ENCODE measurements around the gene CADPS. TPM values are rescaled to one million over a fixed set of nuclear protein-coding genes. Genes with fewer than 3 reads are reported as not detected.

The CADPS gene
- total RNA-seq, 1 donor from 2014 or later: 265 TPM

GRCh38 chr3:62548528-62549205 lies 326.5 kb downstream of the CADPS start:
- H3K27ac Mint-ChIP-seq (ENCODE audit: unreplicated experiment): no peak overlapping the region
- peaks cover 2% of the 10 kb centered on the region for H3K9me3 Mint-ChIP-seq (ENCODE audit: unreplicated experiment)
- no peak overlapping the region for H3K4me3 Mint-ChIP-seq (ENCODE audit: unreplicated experiment)
- no peaks in the 10 kb centered on the region for H3K4me1 Mint-ChIP-seq (ENCODE audit: low read depth, unreplicated experiment)
- H3K27me3 Mint-ChIP-seq (ENCODE audit: unreplicated experiment): no peaks in the 10 kb centered on the region
- no peak for TF ChIP-seq CTCF (IDR thresholded peaks at IDR 0.05; ENCODE audit: partially characterized antibody, unreplicated experiment)
- DNase-seq: no peak
- peaks cover 7% of the 10 kb centered on the region for H3K36me3 Mint-ChIP-seq (ENCODE audit: unreplicated experiment)

DNA sequence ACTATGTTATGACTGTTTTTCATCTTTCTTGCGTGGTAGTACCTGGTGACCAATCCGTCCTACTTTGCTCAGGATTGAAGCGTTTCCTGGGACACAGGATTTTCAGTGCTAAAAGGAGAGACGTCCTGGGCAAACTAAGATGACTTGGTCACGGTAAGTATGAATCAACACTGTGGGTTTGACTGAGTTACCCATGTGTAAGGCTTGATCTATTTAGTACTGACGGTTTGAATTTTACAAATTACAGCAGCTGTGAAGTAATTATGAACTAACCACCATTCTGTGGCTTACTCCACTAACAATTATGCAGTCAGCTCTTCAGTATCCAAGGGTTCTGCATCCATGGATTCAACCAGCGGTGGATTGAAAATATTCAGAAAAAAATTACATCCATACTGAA lies 328.9 kb downstream of the CADPS start:
- no peak overlapping the region for H3K27ac Mint-ChIP-seq (ENCODE audit: unreplicated experiment)
- H3K9me3 Mint-ChIP-seq (ENCODE audit: unreplicated experiment): peaks cover 2% of the 10 kb centered on the region
- H3K4me1 Mint-ChIP-seq (ENCODE audit: low read depth, unreplicated experiment): no peaks in the 10 kb centered on the region
- peaks cover 2% of the 10 kb centered on the region for H3K36me3 Mint-ChIP-seq (ENCODE audit: unreplicated experiment)
- H3K27me3 Mint-ChIP-seq (ENCODE audit: unreplicated experiment): no peaks in the 10 kb centered on the region
- H3K4me3 Mint-ChIP-seq (ENCODE audit: unreplicated experiment): no peak overlapping the region
- no peak for DNase-seq
- no peak for TF ChIP-seq CTCF (IDR thresholded peaks at IDR 0.05; ENCODE audit: partially characterized antibody, unreplicated experiment)

DNA sequence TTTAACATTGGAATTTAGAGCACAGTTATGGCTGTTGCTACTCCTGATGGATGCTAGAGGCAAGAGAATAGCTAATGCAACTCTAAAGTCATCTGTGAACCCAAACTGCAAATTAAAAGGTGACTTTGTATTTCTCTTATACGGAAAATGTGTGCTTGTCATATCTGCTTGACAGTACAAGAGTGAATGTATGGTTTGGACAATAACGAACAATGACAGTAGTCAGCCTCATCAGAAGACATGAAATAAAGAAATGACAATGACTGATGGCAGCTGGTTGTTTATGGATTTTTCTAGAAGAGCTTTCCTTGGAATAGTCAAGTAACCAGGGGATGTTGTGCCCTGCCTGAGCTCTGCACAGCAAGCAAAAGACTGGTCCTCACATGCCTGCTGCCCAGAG lies 333.0 kb downstream of the CADPS start:
- no peak for DNase-seq
- Mint-ChIP-seq H3K36me3 (ENCODE audit: unreplicated experiment) (no peaks in the 10 kb centered on the region), H3K4me1 (ENCODE audit: low read depth, unreplicated experiment) (no peaks in the 10 kb centered on the region), H3K4me3 (ENCODE audit: unreplicated experiment) (no peak overlapping the region), H3K27me3 (ENCODE audit: unreplicated experiment) (peaks cover 2% of the 10 kb centered on the region), H3K9me3 (ENCODE audit: unreplicated experiment) (no peaks in the 10 kb centered on the region), H3K27ac (ENCODE audit: unreplicated experiment) (no peak overlapping the region)
- no peak for TF ChIP-seq CTCF (IDR thresholded peaks at IDR 0.05; ENCODE audit: partially characterized antibody, unreplicated experiment)

- H3K27me3 Mint-ChIP-seq (ENCODE audit: unreplicated experiment): peaks cover 2% of the 10 kb centered on the region
- H3K4me1 Mint-ChIP-seq (ENCODE audit: low read depth, unreplicated experiment): peaks cover 4% of the 10 kb centered on the region
- no peak overlapping the region for H3K4me3 Mint-ChIP-seq (ENCODE audit: unreplicated experiment)
- H3K36me3 Mint-ChIP-seq (ENCODE audit: unreplicated experiment): no peaks in the 10 kb centered on the region
- no peaks in the 10 kb centered on the region for H3K9me3 Mint-ChIP-seq (ENCODE audit: unreplicated experiment)
- no peak overlapping the region for H3K27ac Mint-ChIP-seq (ENCODE audit: unreplicated experiment)
- TF ChIP-seq CTCF (IDR thresholded peaks at IDR 0.05; ENCODE audit: partially characterized antibody, unreplicated experiment): no peak
- DNase-seq: no peak
Observed at GRCh38 chr3:62539762-62540161, 335.5 kb downstream of the CADPS start.

DNA sequence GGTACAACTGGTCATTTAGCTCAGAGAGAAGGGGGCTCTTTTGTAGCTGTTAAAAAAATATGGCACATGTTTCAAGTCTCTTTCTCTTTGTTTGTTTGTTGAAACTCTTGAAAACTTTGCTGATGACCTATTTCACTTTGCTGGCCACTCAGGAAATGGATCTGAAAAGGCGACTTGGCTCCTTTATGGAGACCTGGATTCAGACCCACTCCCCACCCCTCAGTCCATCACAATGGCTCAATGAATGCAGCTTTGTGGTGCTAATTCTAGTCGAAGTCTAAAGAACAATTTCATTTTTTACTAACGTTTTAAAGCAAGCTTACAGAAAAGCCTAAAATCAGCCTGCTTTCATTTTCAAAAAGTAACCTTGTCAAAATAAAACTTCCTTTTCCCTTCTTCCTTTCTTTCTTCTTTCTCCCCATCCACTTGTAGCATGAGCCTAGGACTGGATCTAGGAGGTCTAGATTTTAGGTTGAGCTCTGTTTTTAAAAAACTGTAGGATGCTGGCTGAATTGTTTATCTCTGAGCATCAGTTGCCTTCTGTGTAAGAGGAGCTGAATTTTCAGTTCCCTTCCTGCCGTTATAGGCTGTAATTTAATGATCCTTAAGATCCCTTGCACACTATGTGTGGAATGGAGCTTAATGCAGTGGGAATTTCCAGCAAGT lies 336.4 kb downstream of the CADPS start:
- Mint-ChIP-seq H3K36me3 (ENCODE audit: unreplicated experiment) (no peaks in the 10 kb centered on the region), H3K4me3 (ENCODE audit: unreplicated experiment) (no peak overlapping the region), H3K27me3 (ENCODE audit: unreplicated experiment) (peaks cover 2% of the 10 kb centered on the region), H3K9me3 (ENCODE audit: unreplicated experiment) (no peaks in the 10 kb centered on the region), H3K27ac (ENCODE audit: unreplicated experiment) (no peak overlapping the region), H3K4me1 (ENCODE audit: low read depth, unreplicated experiment) (peaks cover 4% of the 10 kb centered on the region)
- no peak for DNase-seq
- no peak for TF ChIP-seq CTCF (IDR thresholded peaks at IDR 0.05; ENCODE audit: partially characterized antibody, unreplicated experiment)

Data from glutamatergic neuron (in vitro differentiated cells).